Measurements from ENCODE around the gene PPP1R3A. TPM values are rescaled to one million over a fixed set of nuclear protein-coding genes. Genes with fewer than 3 reads are reported as not detected.

PPP1R3A gene
- total RNA-seq, 1 experiment from 2014 or later: not detected

DNA sequence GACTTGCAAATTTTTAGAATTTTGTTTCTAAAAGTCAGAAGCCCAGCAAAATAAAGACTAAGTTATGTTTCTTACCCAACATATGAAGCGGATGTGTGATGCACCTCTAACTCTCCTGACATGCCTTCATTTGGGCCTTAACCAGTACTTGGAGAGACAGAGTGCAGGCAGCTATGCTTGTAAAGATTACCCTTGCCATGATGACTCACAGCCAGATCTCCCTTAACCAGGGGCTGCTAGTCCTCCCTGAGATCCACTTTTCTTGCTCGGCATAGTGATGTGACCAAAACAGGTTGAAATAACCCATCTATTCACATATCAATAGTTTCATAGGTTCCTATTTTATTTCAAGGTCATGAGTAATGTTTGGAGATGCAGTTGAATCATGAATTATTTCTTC, 43.6 kb downstream of the PPP1R3A start:
- no peak for ATAC-seq
- H3K9ac ChIP-seq (ENCODE audit: low read length): no peak overlapping the region
- intact Hi-C loops (cut with micrococcal nuclease): no loop called here

More for the DNA sequence above, 43.6 kb downstream of the PPP1R3A start:
- H3K4me1 ChIP-seq (ENCODE audit: control insufficient read depth in 1 of 2, insufficient read depth in 2 of 2, low read length in 2 of 2): no peaks in the 10 kb centered on the region
- H3K27me3 ChIP-seq (ENCODE audit: insufficient read depth, low read length): no peaks in the 10 kb centered on the region
- no peak overlapping the region for H3K4me2 ChIP-seq (ENCODE audit: low read length)
- no peaks in the 10 kb centered on the region for H4K20me1 ChIP-seq (ENCODE audit: insufficient read depth)
- ChIA-PET CTCF (no interaction called here), RAD21 (ENCODE audit: low non-redundant PET in 1 of 2, low total read pairs in 2 of 2, uncharacterized antibody in 2 of 2, unreplicated experiment in 2 of 2) (no interaction called here), POLR2A (no interaction called here)
- no peak overlapping the region for H3K27ac ChIP-seq (ENCODE audit: low read depth, low read length)
- H3K9me3 ChIP-seq (ENCODE audit: control insufficient read depth in 1 of 2, insufficient read depth in 1 of 2, low read depth in 1 of 2, low read length in 2 of 2): no peaks in the 10 kb centered on the region
- no peaks in the 10 kb centered on the region for H3K36me3 ChIP-seq (ENCODE audit: control insufficient read depth in 1 of 2, insufficient read depth in 2 of 2, low read length in 2 of 2)
- TF ChIP-seq, protein P1, sequence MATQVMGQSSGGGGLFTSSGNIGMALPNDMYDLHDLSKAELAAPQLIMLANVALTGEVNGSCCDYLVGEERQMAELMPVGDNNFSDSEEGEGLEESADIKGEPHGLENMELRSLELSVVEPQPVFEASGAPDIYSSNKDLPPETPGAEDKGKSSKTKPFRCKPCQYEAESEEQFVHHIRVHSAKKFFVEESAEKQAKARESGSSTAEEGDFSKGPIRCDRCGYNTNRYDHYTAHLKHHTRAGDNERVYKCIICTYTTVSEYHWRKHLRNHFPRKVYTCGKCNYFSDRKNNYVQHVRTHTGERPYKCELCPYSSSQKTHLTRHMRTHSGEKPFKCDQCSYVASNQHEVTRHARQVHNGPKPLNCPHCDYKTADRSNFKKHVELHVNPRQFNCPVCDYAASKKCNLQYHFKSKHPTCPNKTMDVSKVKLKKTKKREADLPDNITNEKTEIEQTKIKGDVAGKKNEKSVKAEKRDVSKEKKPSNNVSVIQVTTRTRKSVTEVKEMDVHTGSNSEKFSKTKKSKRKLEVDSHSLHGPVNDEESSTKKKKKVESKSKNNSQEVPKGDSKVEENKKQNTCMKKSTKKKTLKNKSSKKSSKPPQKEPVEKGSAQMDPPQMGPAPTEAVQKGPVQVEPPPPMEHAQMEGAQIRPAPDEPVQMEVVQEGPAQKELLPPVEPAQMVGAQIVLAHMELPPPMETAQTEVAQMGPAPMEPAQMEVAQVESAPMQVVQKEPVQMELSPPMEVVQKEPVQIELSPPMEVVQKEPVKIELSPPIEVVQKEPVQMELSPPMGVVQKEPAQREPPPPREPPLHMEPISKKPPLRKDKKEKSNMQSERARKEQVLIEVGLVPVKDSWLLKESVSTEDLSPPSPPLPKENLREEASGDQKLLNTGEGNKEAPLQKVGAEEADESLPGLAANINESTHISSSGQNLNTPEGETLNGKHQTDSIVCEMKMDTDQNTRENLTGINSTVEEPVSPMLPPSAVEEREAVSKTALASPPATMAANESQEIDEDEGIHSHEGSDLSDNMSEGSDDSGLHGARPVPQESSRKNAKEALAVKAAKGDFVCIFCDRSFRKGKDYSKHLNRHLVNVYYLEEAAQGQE (IDR thresholded peaks at IDR 0.05; ENCODE audit: low read depth): no peak
- TF ChIP-seq SRF (IDR thresholded peaks at IDR 0.05; ENCODE audit: low read depth): no peak
- no peak for TF ChIP-seq ZBTB33 (IDR thresholded peaks at IDR 0.05; ENCODE audit: extremely low read depth, insufficient replicate concordance, low read length)
- no peak for TF ChIP-seq ZFX (IDR thresholded peaks at IDR 0.05)
- no peak for TF ChIP-seq SIN3A (IDR thresholded peaks at IDR 0.05; ENCODE audit: low read depth)
- TF ChIP-seq JUND (IDR thresholded peaks at IDR 0.05): no peak
- TF ChIP-seq ELF1 (IDR thresholded peaks at IDR 0.05; ENCODE audit: borderline replicate concordance, low read depth): no peak
- no peak for TF ChIP-seq ZNF274 (IDR thresholded peaks at IDR 0.05; ENCODE audit: low read depth, low read length)
- TF ChIP-seq, protein P2, sequence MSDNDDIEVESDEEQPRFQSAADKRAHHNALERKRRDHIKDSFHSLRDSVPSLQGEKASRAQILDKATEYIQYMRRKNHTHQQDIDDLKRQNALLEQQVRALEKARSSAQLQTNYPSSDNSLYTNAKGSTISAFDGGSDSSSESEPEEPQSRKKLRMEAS (IDR thresholded peaks at IDR 0.05): no peak
- TF ChIP-seq EGR1 (IDR thresholded peaks at IDR 0.05; ENCODE audit: low read depth): no peak
- TF ChIP-seq POLR2A (IDR thresholded peaks at IDR 0.05; ENCODE audit: borderline replicate concordance, extremely low read depth, insufficient read depth, insufficient read length): no peak
- H3K9me2 ChIP-seq (ENCODE audit: insufficient read depth): no peaks in the 10 kb centered on the region
- H3K4me3 ChIP-seq (replicated peaks in 1 of 2; ENCODE audit: low read depth in 1 of 2, low read length in 2 of 2): no peak overlapping the region
- no peaks in the 10 kb centered on the region for H3K79me2 ChIP-seq (ENCODE audit: insufficient read depth, low read length)
- no TSS peak for BruUV-seq (replicated peaks)
- no peak overlapping the region for H2AFZ ChIP-seq (ENCODE audit: low read depth, low read length, poor library complexity, severe bottlenecking)
- DNase-seq (ENCODE audit: low read depth, low spot score): no peak
